GM18907 (cell line): ENCODE data around the gene RAB44.

Source experiments
- ATAC-seq: cut with Tn5 transposase; IDR thresholded peaks from one replicate; pipeline ENCODE4 v1.9.1; 2021; ENCODE audit warnings: mild to moderate bottlenecking, moderate library complexity; ENCODE audit not compliant: unreplicated experiment

Gene RAB44

GRCh38 chr6:36727505-36728021 is 29.9 kb downstream of the RAB44 start:
- no peak for ATAC-seq

- ATAC-seq: no peak
Measured at GRCh38 chr6:36728289-36729160, 30.9 kb downstream of the RAB44 start.

- no peak for ATAC-seq
Measured at GRCh38 chr6:36729161-36729524, 31.5 kb downstream of the RAB44 start.

GRCh38 chr6:36730424-36731380 is 33.1 kb downstream of the RAB44 start:
- no peak for ATAC-seq

- no peak for ATAC-seq
Measured at GRCh38 chr6:36731622-36732310, 34.1 kb downstream of the RAB44 start.

- no peak for ATAC-seq
Measured at GRCh38 chr6:36733300-36733699, 35.7 kb downstream of the RAB44 start.

- no peak for ATAC-seq
Measured at GRCh38 chr6:36734486-36735060, 36.9 kb downstream of the RAB44 start.

- no peak for ATAC-seq
Measured at GRCh38 chr6:36735110-36736071, 37.8 kb downstream of the RAB44 start.

GRCh38 chr6:36737043-36737785 is 39.6 kb downstream of the RAB44 start:
- no peak for ATAC-seq

- ATAC-seq: no peak
Measured at GRCh38 chr6:36738108-36738507, 40.5 kb downstream of the RAB44 start.

GRCh38 chr6:36739947-36740817 is 42.6 kb downstream of the RAB44 start:
- ATAC-seq: no peak

GRCh38 chr6:36740818-36741179 is 43.2 kb downstream of the RAB44 start:
- ATAC-seq: no peak

GRCh38 chr6:36742146-36742545 is 44.5 kb downstream of the RAB44 start:
- ATAC-seq: no peak

- ATAC-seq: no peak
Measured at GRCh38 chr6:36743032-36743431, 45.4 kb downstream of the RAB44 start.

- ATAC-seq: no peak
Measured at GRCh38 chr6:36743538-36744303, 46.1 kb downstream of the RAB44 start.

- ATAC-seq: no peak
Measured at GRCh38 chr6:36744304-36744673, 46.7 kb downstream of the RAB44 start.

GRCh38 chr6:36745283-36745682 is 47.7 kb downstream of the RAB44 start:
- no peak for ATAC-seq
